ENCODE data around the gene AXDND1.
"Not testable (repeated sequence)": the region's sequence is repeated elsewhere in the genome, so short reads cannot be mapped to it uniquely, and the experiment has no call there.

AXDND1 gene

DNA sequence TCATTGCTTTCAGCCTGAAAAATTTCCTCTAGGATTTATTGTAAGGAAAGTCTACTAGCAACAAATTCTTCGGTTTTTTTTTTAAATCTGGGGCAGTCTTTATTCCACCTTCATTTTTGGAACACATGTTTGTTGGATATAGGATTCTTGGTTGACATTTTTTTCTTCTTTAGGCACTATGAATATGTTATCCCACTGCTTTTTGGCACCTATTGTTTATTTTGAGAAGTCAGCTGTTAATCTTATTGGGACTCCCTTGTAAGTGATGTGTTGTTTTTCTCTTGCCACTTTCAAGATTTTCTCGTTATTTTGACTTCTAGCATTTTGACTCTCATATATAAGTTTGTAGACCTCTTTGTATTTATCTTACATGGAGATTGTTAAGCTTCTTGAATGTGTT lies 110.7 kb downstream of the AXDND1 start:
- DNase-seq (ENCODE audit: low spot score): no peak

DNA sequence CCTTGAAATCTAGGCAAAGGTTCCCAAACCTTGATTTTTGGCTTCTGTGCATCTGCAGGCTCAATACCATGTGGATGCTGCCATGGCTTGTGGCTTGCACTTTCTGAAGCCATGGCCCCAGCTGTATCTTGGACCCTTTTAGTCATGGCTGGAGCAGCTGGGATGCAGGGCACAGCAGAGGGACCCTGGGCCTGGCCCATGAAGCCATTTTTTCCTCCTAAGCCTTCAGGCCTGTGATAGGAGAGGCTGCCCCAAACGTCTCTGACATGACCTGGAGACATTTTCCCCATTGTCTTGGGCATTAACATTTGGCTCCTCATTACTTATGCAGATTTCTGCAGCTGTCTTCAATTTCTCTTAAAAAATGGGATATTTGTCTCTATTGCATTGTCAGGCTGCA lies 112.6 kb downstream of the AXDND1 start:
- no peak for DNase-seq (ENCODE audit: low spot score)

DNA sequence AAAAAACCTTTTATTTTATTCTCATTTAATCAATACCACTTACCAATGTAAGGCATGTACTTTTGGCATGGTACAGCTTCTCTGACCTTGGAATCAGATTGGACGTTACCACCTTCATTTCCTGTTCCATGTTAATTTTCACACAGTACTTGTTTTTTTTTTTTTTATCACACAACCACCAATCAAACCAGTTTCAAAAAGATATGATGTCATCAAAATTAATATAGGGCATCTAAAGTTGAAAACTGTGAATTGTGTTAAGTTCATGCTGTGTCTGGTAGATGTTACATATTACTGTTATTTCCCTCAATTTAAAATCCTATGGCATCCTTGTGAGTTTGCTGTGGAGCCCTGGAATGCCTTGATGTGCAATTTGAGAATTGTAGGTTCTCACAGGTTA lies 124.8 kb downstream of the AXDND1 start:
- no peak for DNase-seq (ENCODE audit: low spot score)

DNA sequence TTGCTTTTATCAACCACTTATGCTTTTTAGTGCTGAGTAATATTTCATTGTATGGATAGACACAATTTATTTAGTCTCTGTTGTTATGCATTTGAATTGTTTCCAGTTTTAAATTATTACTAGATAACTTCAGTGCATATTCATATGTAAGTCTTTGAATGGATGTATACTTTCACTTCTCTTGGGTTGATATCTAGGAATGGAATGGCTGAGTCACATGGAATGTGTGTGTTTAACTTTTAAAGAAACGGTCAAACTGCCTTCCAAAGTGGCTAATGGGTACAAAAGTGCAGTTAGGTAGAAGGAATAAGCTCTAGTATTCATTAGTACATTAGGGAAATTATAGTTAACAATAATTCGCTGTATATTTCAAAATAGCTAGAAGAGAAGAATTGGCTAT lies 127.6 kb downstream of the AXDND1 start:
- DNase-seq (ENCODE audit: low spot score): no peak

DNA sequence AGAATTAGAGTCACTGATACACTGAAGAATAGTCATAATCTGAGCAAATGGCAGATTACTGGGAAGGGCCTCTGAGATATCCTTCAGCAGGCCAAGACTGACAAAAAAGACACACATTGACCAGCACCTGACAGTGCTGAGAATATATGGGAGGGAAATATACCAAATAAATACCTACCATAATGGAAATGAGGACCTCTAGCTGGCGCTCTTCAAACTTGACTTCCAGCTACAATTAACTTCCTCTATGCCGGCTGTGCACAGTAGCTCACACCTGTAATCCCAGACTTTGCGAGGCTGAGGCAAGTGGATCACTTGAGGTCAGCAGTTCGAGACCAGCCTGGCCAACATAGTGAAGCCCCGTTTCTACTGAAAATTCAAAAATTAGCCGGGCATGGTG lies 140.4 kb downstream of the AXDND1 start:
- DNase-seq (ENCODE audit: low spot score): no peak

DNA sequence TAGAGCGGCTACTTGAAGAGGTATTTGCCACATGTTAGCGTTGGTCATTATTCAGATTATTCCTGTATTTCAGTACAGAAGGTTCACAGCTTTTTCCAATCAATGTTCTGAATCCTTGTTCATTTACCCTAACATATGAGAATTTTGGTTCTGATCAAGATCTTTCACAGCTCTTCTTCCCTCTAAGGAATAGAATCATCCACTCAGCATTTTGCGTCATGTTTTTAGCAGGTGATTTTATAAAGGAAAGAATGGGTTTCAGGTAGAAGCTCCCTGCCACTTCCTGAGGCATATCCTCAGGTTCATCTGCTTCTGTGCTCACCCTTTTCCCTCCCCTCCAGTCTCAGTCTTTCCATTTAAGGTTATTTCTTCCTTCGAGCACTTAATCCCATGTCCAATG lies 143.6 kb downstream of the AXDND1 start:
- DNase-seq (ENCODE audit: low spot score): no peak

DNA sequence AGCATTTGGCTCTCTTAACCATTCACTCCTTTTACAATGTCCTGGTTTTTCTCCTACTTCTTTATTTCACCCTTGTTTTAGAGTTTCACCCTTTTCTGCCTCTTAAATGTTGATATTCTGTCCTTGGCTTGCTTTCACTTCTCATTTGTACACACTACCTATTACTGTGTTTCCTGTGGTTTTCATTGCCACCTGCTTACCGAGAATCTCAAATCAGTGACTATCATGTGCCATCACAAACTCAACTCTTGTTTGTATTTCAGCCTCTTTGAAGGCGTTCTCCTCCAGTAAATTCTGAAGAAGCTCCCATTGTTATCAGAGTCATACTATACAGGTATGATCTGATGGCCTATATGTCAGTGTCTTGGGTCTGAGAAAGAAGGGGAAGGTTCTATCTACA lies 144.3 kb downstream of the AXDND1 start:
- no peak for DNase-seq (ENCODE audit: low spot score)

DNA sequence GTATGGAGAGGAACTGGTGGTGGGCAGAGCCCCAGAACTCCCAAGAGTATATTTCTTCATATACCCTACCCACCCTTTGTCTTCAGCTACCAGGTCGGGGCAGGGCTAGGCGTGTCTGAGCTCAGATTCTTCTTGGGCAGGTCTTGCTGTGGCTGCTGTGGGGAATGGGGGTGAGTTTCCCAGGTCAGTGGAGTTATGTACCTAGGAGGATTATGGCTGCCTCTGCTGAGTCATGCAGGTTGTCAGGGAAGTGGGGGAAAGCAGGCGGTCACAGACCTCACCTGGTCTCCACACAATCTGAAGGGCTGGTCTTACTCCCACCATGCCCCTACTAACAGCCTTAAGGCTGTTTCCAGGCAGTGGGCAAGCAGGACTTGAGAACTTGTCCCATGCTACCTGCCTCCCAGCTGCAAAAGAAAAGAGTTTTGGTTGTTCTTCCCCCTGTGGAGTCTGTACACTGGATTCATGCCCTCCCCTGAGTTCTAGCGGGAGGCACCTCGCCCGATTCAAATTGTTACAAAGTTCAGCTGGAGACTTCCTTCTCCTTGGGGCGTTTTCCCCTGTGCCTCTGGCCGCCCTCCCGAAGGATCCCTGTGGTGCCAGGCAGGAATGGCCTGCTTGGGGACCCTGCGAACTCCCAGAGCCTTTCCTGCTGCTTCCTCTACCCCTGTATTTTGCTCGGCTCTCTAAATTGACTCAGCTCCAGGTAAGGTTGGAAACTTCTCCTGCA lies 151.4 kb downstream of the AXDND1 start:
- no peak for DNase-seq (ENCODE audit: low spot score)

DNA sequence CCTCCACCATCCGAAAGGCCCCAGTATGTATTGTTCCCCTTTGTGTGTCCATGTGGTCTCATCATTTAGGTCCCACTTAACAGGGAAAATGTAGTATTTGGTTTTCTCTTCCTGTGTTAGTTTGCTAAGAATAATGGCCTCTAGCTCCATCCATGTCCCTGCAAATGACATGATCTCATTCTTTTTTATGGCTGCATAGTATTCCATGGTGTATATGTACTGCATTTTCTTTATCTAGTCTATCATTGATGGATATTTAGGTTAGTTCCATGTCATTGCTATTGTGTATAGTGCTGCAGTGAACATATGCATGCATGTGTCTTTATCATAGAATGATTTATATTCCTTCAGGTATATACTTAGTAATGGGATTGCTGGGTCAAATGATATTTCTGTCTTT lies 152.8 kb downstream of the AXDND1 start:
- DNase-seq (ENCODE audit: low spot score): not testable (repeated sequence)

DNA sequence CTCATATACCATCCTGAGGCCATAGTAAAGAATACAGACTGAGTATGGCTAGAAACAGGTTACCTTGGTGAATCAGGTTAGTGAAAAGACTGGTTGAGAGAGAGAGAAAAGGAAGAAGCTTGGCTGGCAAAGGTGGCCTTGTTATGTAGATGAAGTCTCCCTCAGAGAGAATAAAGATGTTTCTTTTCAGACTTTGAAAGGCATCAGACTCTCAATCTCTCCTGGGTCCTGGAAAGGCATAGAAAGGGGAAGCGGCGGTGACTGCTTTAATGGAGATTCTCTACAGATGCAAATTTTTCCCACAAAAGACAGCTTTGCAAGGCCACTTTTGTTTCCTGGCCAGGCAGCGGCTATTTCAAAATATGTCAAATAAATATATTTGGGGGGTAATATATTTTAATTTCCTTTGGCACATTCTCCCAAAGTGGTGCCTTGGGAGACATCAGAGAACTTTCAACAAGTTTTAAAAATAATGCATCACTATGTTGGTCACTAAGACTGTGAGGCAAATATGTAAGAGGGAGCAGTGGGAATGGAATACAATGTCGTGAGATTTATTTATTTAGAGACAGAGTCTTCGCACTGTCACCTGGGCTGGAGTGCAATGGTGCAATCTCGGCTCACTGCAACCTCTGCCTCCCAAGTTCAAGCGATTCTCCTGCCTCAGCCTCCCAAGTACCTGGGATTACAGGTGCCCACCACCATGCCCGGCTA lies 163.9 kb downstream of the AXDND1 start:
- no peak for DNase-seq (ENCODE audit: low spot score)

DNA sequence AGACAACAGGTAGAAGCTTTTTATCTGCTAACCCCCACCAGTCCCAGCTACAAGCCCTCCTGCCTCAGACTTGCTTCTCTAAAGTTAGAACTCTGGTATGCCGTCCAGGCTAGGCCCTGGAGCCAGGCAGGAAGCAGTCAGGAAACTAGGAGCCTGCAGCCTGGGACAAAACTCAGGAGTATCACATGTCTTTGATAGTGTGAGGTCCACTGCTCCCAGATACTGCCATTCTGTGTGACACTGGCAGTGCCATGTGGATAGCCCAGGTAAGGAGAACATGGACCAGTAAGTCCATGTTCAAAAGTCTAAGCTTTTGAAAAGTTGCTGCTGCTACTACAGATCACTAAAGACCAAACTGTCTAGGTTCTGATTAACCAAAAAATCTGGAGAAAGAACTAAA lies 164.6 kb downstream of the AXDND1 start:
- DNase-seq (ENCODE audit: low spot score): no peak

DNA sequence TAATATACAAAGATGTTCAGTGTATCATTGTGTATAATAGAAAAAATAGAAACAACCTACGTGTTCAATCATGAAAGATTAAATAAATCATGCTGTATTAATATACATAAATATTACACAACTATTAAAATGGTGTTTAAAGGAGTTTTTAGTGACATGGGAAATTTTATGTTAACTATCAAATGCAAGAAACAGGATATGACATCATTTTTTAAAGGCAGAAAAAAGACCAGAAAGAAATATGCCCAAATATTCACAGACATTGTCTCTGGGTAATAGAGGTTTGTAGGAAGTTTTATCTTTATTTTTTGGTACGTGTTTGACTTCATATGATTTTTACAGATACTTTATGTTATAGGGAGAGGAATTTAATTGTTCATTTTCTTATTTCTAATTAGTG lies 176.0 kb downstream of the AXDND1 start:
- DNase-seq (ENCODE audit: low spot score): no peak

DNA sequence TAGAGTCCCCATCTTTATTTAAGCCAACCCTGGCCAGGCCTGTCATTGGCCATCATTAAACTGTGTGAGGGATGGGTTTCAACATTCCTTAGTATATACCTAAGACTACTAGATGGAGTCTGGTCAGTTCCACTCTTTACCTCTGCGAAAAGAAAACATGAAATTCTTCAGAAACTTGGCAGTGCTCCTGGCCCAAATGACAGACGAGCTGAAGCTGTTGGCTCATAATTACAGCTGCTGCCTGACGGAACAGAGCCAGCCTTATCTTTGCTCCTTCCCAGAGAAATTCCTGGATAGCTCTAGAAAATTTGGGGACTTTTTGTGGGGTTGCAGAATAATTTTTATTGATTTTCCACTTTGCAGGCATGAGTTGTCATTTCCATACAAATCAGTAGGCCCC lies 179.6 kb downstream of the AXDND1 start:
- no peak for DNase-seq (ENCODE audit: low spot score)

DNA sequence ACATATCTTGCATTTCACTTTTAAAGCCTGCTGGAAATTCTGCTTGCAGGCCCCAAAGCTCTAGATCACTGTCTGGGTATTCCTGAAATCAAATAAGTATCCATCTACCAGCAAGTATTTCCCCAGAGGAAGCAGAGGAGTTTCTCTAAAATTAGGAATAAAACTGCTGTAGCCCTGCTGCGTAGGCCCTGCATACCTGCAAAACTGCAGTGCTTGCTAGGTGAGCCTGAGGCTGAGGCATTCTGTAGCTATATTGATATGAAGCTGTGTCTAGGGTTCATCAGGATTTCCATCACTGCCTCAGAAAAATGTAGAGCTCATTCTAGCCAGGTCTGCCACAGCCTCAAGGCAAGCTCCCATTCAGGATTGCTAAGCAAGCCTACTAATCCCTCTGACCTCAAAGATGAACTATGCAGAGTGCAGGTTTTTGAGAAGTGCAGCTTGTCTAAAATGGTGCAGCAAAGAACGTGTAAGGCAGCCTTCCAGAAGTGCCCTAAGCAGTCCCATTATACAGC lies 181.3 kb downstream of the AXDND1 start:
- DNase-seq (ENCODE audit: low spot score): no peak

DNA sequence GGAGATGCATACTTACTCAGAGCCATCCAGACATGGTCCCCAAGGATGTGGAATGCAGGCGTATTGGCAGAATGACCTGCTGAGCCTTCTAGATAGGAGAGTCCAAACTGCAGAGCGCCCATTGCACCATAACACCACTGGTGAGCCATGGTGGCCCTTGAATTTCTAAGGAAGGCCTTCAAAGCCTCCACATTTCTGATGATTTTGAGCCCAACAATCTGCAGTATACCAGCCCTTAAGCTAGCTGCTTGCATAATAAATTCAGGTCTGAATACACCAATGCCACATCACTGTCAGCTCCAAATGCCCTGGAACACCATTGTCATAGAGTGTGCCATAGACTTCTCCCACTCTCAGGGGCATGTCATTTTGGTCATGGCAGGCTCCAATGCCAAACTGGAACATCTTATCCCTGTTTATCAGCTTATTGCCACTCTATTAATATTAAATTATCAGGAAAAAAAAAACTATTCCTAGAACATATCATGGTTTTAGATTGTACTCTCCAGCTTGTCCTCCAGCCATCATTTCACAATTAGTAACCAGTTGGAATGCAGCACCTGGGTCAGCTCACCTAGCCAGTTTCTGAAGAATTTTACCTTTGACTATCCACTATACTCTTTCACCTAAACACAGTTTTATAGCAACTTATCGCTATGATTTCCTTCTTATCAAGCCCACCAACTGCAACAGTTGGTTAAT lies 183.0 kb downstream of the AXDND1 start:
- no peak for DNase-seq (ENCODE audit: low spot score)

DNA sequence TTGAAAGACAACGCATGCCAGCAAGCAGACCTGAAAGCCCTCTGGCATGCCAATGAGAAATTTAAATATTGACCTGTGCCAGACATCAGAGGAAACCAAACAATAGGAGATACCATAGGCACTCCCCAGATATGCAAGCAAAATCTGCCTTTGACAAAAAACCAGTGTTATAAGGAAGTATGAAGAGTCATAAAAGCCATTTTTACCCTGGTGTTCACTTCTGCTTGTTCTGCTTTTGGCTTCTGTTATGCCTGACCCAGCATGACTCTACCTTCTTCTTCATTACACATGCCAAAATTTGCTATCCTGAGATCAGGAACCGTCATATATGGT lies 183.6 kb downstream of the AXDND1 start:
- no peak for DNase-seq (ENCODE audit: low spot score)

DNA sequence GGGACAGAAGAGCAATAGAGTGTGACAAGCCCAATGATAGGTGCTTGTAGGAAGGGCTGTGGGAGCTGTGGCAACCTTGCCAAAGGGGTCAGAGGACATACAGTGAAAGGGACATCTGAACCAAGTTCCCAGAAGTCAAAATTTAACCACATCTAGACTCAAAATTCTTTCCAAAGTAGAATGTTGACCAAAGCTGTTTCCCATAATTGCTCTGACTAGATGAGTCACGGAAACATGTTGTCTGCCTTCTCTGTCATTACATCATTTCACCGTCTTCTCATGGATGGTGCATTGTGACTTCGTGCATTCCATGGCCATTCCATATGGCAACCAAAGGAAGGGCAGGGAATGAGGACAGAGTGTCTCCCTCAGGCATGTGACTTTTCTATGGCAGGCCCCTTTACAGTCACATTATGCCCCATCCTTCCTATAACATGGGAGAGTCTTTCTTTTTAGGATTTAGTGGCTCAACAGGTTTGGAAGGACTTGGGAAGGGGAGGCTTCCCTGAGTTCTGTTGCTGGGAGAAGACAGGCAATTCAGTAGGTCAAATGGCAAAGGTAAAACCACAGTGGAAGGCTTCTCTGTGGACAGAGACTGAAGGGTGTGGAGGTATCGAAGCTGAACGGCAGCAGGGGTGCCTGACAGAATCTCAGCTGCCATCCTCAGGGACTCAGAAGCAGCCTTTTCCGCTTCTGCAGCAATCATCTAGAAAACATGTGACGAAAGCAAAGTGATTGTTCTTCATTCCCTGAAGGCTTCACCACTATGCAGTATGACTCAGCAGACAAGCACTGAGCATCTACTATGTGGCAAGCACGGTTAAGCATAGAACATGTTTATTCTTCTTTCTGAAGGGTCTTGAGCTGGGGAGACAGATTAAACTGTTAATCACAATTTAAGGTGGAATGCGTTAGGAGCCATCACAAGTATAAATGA lies 185.2 kb downstream of the AXDND1 start:
- no peak for DNase-seq (ENCODE audit: low spot score)

DNA sequence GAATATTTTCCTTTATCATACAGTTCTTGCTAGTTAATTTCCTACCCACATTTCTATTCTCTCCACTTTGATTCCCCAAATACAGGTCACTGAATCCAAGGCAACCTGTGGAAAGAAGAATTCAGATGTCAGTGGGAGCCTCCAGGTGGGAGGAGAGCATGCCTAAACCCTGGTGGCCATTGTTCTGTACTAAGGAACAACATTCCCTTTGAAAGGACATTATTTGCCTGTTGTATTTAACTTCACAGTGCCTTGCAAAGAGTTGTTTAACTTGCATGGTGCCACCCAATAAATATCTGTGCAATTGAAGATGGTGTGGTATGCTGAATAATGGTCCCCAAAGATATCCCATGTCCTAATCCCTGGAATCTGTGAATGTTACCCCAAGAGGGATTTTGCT lies 188.7 kb downstream of the AXDND1 start:
- DNase-seq (ENCODE audit: low spot score): no peak

DNA sequence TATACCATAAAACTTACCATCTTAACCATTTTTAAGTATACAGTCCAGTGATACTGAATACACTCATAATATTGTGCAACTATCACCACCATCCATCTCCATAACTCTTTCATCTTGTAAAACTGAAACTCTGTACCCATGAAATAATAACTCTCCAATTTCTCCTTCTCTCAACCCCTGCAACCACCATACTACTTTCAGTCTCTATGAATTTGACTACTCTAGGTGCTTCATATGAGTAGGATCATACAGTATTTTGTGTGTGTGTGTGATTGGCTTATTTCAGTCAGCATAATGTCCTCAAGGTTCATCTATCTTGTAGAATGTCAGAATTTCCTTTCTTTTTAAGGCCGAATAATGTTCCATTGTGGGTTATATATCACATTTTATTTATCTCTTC lies 192.3 kb downstream of the AXDND1 start:
- DNase-seq (ENCODE audit: low spot score): no peak

DNA sequence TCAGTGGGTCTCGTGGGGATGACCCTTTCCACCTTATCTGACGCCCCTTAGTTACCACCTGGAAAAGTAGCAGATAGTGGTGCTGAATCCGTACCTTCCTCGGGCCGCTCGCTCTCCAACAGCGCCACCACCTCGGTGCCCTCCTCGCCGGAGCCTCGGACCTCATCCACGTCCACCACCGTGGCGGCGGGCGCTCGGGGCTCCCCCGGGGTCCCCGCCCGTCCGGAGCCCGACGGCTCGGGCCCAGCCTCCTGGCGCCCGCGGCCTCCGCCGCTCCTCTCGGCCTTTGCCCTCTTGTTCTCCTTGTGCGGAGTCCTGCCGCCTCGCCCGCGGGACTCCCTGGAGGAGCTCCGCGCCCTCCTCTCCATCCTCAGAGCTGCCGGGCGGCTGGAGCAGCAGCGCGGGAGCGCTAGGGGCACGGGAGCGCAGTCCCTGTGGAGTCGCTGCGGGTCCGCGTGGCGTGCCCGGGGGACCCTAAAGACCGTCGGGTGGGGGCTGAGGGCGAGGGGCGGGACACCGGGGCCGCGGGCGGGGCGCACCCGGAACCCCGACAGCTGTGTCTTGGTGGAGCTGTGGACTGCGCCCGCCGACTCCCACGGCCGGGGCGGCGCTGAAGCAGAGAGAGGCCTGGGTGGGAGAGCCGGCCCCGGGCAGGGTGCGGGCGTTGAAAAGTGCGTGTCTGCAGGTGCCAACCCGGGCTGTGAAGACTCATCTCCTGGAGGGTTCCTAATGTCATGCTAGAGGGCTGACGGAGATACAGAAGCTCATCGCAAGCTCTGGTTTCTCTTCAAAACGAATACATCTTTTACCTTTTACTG lies 209.9 kb downstream of the AXDND1 start, which contains the start of gene NPHS2:
NPHS2 (minus strand) TSS at position 452 of the 818 bp plus-strand sequence; CDS start at position 368, 84 bp downstream.
- DNase-seq (ENCODE audit: low spot score): no peak

DNA sequence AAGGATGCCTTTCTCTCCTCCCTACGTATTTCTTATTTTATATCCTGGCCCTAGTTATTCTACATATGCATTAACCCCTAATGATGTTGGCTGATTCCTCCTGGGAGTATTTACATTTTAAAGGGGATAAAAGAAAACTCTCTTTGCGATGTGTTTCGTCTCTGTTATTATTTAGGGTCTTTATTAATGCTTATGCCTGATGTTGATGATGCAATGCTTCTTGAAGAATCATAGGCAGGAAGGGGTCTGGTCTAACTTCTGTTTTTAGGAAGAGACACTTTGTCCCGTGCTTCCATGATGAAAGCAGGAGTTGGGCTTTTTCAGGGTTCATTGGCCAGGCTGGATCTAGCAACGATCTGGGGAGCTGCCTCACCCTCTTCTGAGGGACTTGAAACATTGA lies 210.7 kb downstream of the AXDND1 start:
- DNase-seq (ENCODE audit: low spot score): no peak
